H1 (cell line): ENCODE measurements around the gene MAN1C1.

Source experiments
- CBX5 ChIP-seq: fragments of 300-800, 300-1000 bp; sonication (generic); IDR thresholded peaks from 2 replicates; pipeline ENCODE4 v1.7.1; 2016; ENCODE audit warnings: antibody characterized with exemption, low read length, low read depth
- EP300 ChIP-seq, 2 experiments: IDR thresholded peaks; 1 replicate in 1 of 2; 2 replicates in 1 of 2; pipeline ENCODE4 v1.6.1; 2011 to 2012; ENCODE audit warnings: low read depth in 2 of 2, low read length in 2 of 2, mild to moderate bottlenecking in 2 of 2, borderline replicate concordance in 1 of 2, inconsistent platforms in 1 of 2, moderate library complexity in 1 of 2
- EZH2 ChIP-seq: fragments of 200-600 bp; sonication (generic); IDR thresholded peaks from 2 replicates; pipeline ENCODE4 v1.7.1; 2012; ENCODE audit warnings: low read depth, mild to moderate bottlenecking, moderate library complexity, low read length, inconsistent platforms; ENCODE audit not compliant: severe bottlenecking
- GABPA ChIP-seq: IDR thresholded peaks from 2 replicates; pipeline ENCODE4 v1.6.1; 2011; ENCODE audit warnings: mild to moderate bottlenecking, low read length, moderate library complexity, borderline replicate concordance; ENCODE audit not compliant: insufficient read depth
- KDM4A ChIP-seq: IDR thresholded peaks from one replicate; pipeline ENCODE4 v1.7.1; 2012; ENCODE audit warnings: low read depth, mild to moderate bottlenecking, moderate library complexity, low read length, inconsistent platforms; ENCODE audit not compliant: severe bottlenecking
- POLR2A ChIP-seq, 2 experiments: IDR thresholded peaks; 1 replicate in 1 of 2; 2 replicates in 1 of 2; pipeline ENCODE4 v1.6.1; 2011; ENCODE audit warnings: low read depth in 2 of 2, low read length in 2 of 2, mild to moderate bottlenecking in 2 of 2; ENCODE audit errors: control extremely low read depth in 1 of 2
- POLR2AphosphoS5 ChIP-seq: IDR thresholded peaks from 2 replicates; pipeline ENCODE4 v1.6.1; 2011; ENCODE audit warnings: low read depth, low read length
- SIRT6 ChIP-seq: IDR thresholded peaks from one replicate; pipeline ENCODE4 v1.7.1; 2012; ENCODE audit warnings: low read length, inconsistent platforms
- SIX5 ChIP-seq: IDR thresholded peaks from 2 replicates; pipeline ENCODE4 v1.6.1; 2011; ENCODE audit warnings: mild to moderate bottlenecking, low read depth, low read length
- TAF1 ChIP-seq: IDR thresholded peaks from 2 replicates; pipeline ENCODE4 v1.6.1; 2011; ENCODE audit warnings: mild to moderate bottlenecking, low read depth, low read length
- YY1 ChIP-seq: IDR thresholded peaks from 2 replicates; pipeline ENCODE4 v1.6.1; 2011; ENCODE audit warnings: low read depth, mild to moderate bottlenecking, low read length
- ZNF274 ChIP-seq: IDR thresholded peaks from 2 replicates; pipeline ENCODE4 v1.7.0; 2012; ENCODE audit warnings: low read length, borderline replicate concordance; ENCODE audit errors: extremely low read depth
- TF ChIP-seq, protein P1 (sequence below), 3 experiments: IDR thresholded peaks; 1 replicate in 2 of 3; 2 replicates in 1 of 3; pipeline versions ENCODE4 v1.5.1 to v1.6.1; 2011; ENCODE audit warnings: low read length in 3 of 3, mild to moderate bottlenecking in 3 of 3, inconsistent platforms in 2 of 3, low read depth in 1 of 3, moderate library complexity in 1 of 3; ENCODE audit not compliant: insufficient read depth in 1 of 3; ENCODE audit errors: control extremely low read depth in 1 of 3
- TF ChIP-seq, protein P2 (sequence below): IDR thresholded peaks from 2 replicates; pipeline ENCODE4 v1.6.1; 2012; ENCODE audit warnings: low read length, inconsistent platforms

- TF ChIP-seq ZNF274: no peak
- no peak for TF ChIP-seq KDM4A
- no peak for TF ChIP-seq SIX5
- TF ChIP-seq, protein P1, sequence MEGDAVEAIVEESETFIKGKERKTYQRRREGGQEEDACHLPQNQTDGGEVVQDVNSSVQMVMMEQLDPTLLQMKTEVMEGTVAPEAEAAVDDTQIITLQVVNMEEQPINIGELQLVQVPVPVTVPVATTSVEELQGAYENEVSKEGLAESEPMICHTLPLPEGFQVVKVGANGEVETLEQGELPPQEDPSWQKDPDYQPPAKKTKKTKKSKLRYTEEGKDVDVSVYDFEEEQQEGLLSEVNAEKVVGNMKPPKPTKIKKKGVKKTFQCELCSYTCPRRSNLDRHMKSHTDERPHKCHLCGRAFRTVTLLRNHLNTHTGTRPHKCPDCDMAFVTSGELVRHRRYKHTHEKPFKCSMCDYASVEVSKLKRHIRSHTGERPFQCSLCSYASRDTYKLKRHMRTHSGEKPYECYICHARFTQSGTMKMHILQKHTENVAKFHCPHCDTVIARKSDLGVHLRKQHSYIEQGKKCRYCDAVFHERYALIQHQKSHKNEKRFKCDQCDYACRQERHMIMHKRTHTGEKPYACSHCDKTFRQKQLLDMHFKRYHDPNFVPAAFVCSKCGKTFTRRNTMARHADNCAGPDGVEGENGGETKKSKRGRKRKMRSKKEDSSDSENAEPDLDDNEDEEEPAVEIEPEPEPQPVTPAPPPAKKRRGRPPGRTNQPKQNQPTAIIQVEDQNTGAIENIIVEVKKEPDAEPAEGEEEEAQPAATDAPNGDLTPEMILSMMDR (IDR thresholded peaks at IDR 0.05; ENCODE audit: control extremely low read depth in 1 of 3, insufficient read depth in 1 of 3, low read depth in 1 of 3, low read length in 3 of 3): no peak
- TF ChIP-seq TAF1: no peak
- TF ChIP-seq GABPA: no peak
- no peak for TF ChIP-seq POLR2AphosphoS5
- TF ChIP-seq SIRT6: no peak
- TF ChIP-seq CBX5: no peak
- TF ChIP-seq EP300 (IDR thresholded peaks at IDR 0.05; ENCODE audit: borderline replicate concordance in 1 of 2, low read depth in 2 of 2, low read length in 2 of 2): no peak
- TF ChIP-seq, protein P2, sequence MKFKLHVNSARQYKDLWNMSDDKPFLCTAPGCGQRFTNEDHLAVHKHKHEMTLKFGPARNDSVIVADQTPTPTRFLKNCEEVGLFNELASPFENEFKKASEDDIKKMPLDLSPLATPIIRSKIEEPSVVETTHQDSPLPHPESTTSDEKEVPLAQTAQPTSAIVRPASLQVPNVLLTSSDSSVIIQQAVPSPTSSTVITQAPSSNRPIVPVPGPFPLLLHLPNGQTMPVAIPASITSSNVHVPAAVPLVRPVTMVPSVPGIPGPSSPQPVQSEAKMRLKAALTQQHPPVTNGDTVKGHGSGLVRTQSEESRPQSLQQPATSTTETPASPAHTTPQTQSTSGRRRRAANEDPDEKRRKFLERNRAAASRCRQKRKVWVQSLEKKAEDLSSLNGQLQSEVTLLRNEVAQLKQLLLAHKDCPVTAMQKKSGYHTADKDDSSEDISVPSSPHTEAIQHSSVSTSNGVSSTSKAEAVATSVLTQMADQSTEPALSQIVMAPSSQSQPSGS: no peak
- TF ChIP-seq POLR2A (IDR thresholded peaks at IDR 0.05; ENCODE audit: control extremely low read depth in 1 of 2, low read depth in 2 of 2, low read length in 2 of 2): no peak
- no peak for TF ChIP-seq YY1
- no peak for TF ChIP-seq EZH2
Observed at GRCh38 chr1:25772164-25772563, 155.6 kb downstream of the MAN1C1 start.
